Progenitor cell of endocrine pancreas (in vitro differentiated cells): ENCODE measurements around the gene LRCH3. TPM values are rescaled to one million over a fixed set of nuclear protein-coding genes. Genes with fewer than 3 reads are reported as not detected.
A peak's percentile ranks its signal among the peaks of the same experiment; 100 is the strongest.

ENCODE experiments used
- DNase-seq: peaks from one replicate; pipeline ENCODE4 v3.0.0; 2021; ENCODE audit warnings: low spot score; ENCODE audit not compliant: unreplicated experiment
- H3K27ac Mint-ChIP-seq: 2 replicates; pipeline ENCODE4 v1.8.0; 2021; ENCODE audit warnings: mild to moderate bottlenecking, moderate library complexity, mixed read lengths
- H3K27me3 Mint-ChIP-seq: 2 replicates; pipeline ENCODE4 v1.8.0; 2021; ENCODE audit warnings: mixed read lengths
- H3K36me3 Mint-ChIP-seq: 2 replicates; pipeline ENCODE4 v1.8.0; 2022; ENCODE audit warnings: mixed read lengths; ENCODE audit not compliant: insufficient read depth
- H3K4me1 Mint-ChIP-seq: 2 replicates; pipeline ENCODE4 v1.8.0; 2021; ENCODE audit warnings: low read depth, mixed read lengths
- H3K4me3 Mint-ChIP-seq: 2 replicates; pipeline ENCODE4 v1.8.0; 2021; ENCODE audit warnings: low read depth, mild to moderate bottlenecking, moderate library complexity, mixed read lengths
- H3K9me3 Mint-ChIP-seq: 2 replicates; pipeline ENCODE4 v1.8.0; 2021; ENCODE audit warnings: low read depth, mixed read lengths
- CTCF ChIP-seq: fragments of 200-600 bp; sonication (generic); IDR thresholded peaks from one replicate; pipeline ENCODE4 v1.5.0; 2021; ENCODE audit warnings: antibody characterized with exemption, mild to moderate bottlenecking; ENCODE audit not compliant: unreplicated experiment
- total RNA-seq: library from RNA; stranded (reverse); gene quantifications from 2 replicates; pipeline ENCODE4 v1.2.1, GENCODE V29; 2021

Gene LRCH3
- total RNA-seq, 1 donor from 2014 or later: 73.3 TPM

GRCh38 chr3:197835509-197835908 is 44.5 kb downstream of the LRCH3 start:
- no peaks in the 10 kb centered on the region for H3K27me3 Mint-ChIP-seq
- H3K4me3 Mint-ChIP-seq: no peak overlapping the region
- TF ChIP-seq CTCF: no peak
- no peaks in the 10 kb centered on the region for H3K4me1 Mint-ChIP-seq
- DNase-seq: no peak
- peaks cover 20% of the 10 kb centered on the region for H3K36me3 Mint-ChIP-seq
- H3K9me3 Mint-ChIP-seq: no peaks in the 10 kb centered on the region
- H3K27ac Mint-ChIP-seq: peak overlapping the region; percentile 74

- no peaks in the 10 kb centered on the region for H3K4me1 Mint-ChIP-seq
- no peak for TF ChIP-seq CTCF
- no peak overlapping the region for H3K27ac Mint-ChIP-seq
- H3K4me3 Mint-ChIP-seq: no peak overlapping the region
- peaks cover 18% of the 10 kb centered on the region for H3K36me3 Mint-ChIP-seq
- H3K9me3 Mint-ChIP-seq: no peaks in the 10 kb centered on the region
- H3K27me3 Mint-ChIP-seq: no peaks in the 10 kb centered on the region
- DNase-seq: no peak
Observed at GRCh38 chr3:197836244-197836643, 45.2 kb downstream of the LRCH3 start.

- TF ChIP-seq CTCF: no peak
Observed at GRCh38 chr3:197837282-197837681, 46.2 kb downstream of the LRCH3 start.

GRCh38 chr3:197841789-197842188 is 50.7 kb downstream of the LRCH3 start:
- TF ChIP-seq CTCF: no peak
- Mint-ChIP-seq H3K4me3 (no peak overlapping the region), H3K4me1 (no peaks in the 10 kb centered on the region), H3K9me3 (no peaks in the 10 kb centered on the region), H3K27me3 (no peaks in the 10 kb centered on the region), H3K36me3 (peaks cover 31% of the 10 kb centered on the region), H3K27ac (no peak overlapping the region)
- DNase-seq: no peak

More at GRCh38 chr3:197837282-197837681, 46.2 kb downstream of the LRCH3 start:
- Mint-ChIP-seq H3K27me3 (no peaks in the 10 kb centered on the region), H3K27ac (no peak overlapping the region), H3K4me3 (no peak overlapping the region), H3K4me1 (no peaks in the 10 kb centered on the region), H3K9me3 (no peaks in the 10 kb centered on the region), H3K36me3 (peaks cover 21% of the 10 kb centered on the region)
- no peak for DNase-seq

GRCh38 chr3:197846491-197846890 is 55.4 kb downstream of the LRCH3 start:
- peaks cover 40% of the 10 kb centered on the region for H3K36me3 Mint-ChIP-seq
- H3K27ac Mint-ChIP-seq: no peak overlapping the region
- no peak for DNase-seq
- H3K27me3 Mint-ChIP-seq: no peaks in the 10 kb centered on the region
- no peaks in the 10 kb centered on the region for H3K9me3 Mint-ChIP-seq
- no peak for TF ChIP-seq CTCF
- H3K4me3 Mint-ChIP-seq: no peak overlapping the region
- H3K4me1 Mint-ChIP-seq: no peaks in the 10 kb centered on the region
